Esophagus muscularis mucosa (tissue), 4 donors: Measurements from ENCODE around the gene FBXO45. TPM values are rescaled to one million over a fixed set of nuclear protein-coding genes. Genes with fewer than 3 reads are reported as not detected.
"Not testable (repeated sequence)": the region's sequence is repeated elsewhere in the genome, so short reads cannot be mapped to it uniquely, and the experiment has no call there.

ENCODE experiments used
- DNase-seq: peaks from one replicate; pipeline ENCODE4 v3.0.0-alpha.2; 2017; ENCODE audit errors: extremely low spot score
- H3K27ac ChIP-seq, 4 donors: fragments of 200-600 bp; sonication (generic); replicated peaks in 1 of 4; 1 replicate in 3 of 4; 2 replicates in 1 of 4; pipeline ENCODE4 v1.5.1; 2016 to 2019; ENCODE audit warnings: mild to moderate bottlenecking in 1 of 4
- H3K27me3 ChIP-seq, 4 donors: fragments of 200-600 bp; sonication (generic); one replicate each; pipeline versions ENCODE4 v1.5.1 to v1.6.0; 2016 to 2019
- H3K36me3 ChIP-seq, 4 donors: fragments of 200-600 bp; sonication (generic); one replicate each; pipeline ENCODE4 v1.5.1; 2016 to 2019
- H3K4me1 ChIP-seq, 4 donors: fragments of 200-600 bp; sonication (generic); one replicate each; pipeline ENCODE4 v1.5.1; 2016 to 2019
- H3K4me3 ChIP-seq, 4 donors: fragments of 200-600 bp; sonication (generic); 1 replicate in 2 of 4; 2 replicates in 2 of 4; pipeline ENCODE4 v1.5.1; 2016 to 2019; ENCODE audit warnings: mild to moderate bottlenecking in 4 of 4, moderate library complexity in 1 of 4
- H3K9me3 ChIP-seq, 4 donors: fragments of 200-600 bp; sonication (generic); 1 replicate in 3 of 4; 2 replicates in 1 of 4; pipeline ENCODE4 v1.5.1; 2016 to 2019
- CTCF ChIP-seq, 3 experiments: fragments of 200-600 bp in 2 of 3; fragments of 450-650 bp in 1 of 3; sonication (generic) in 2 of 3; IDR thresholded peaks; one replicate each; pipeline ENCODE4 v1.5.1; 2017 to 2019; ENCODE audit warnings: antibody characterized with exemption in 3 of 3, mild to moderate bottlenecking in 2 of 3, moderate library complexity in 1 of 3
- EP300 ChIP-seq: sonication (generic); formaldehyde crosslinking; IDR thresholded peaks from one replicate; pipeline ENCODE4 v1.6.1; 2017; ENCODE audit warnings: antibody characterized with exemption
- POLR2A ChIP-seq: fragments of 450-650 bp; IDR thresholded peaks from one replicate; pipeline ENCODE4 v1.6.1; 2017; ENCODE audit warnings: antibody characterized with exemption, moderate library complexity, mild to moderate bottlenecking, low read depth
- POLR2AphosphoS5 ChIP-seq, 2 donors: sonication (generic); formaldehyde crosslinking; IDR thresholded peaks; one replicate each; pipeline ENCODE4 v1.6.1; 2017; ENCODE audit warnings: antibody characterized with exemption in 2 of 2
- WGBS: methylation state at CpG from one replicate; pipeline ENCODE4 v1.1.5; 2018; 5-methylcytosine and 5-hydroxymethylcytosine counted together
- intact Hi-C: fragments of 100-400 bp; cut with DNase I; formaldehyde crosslinking; loops from one replicate; pipeline ENCODE4 v1.15.1; 2023
- total RNA-seq, 4 donors: library from RNA; depleted of rRNA; stranded (reverse); fragments of >200 nt; gene quantifications; one replicate each; pipeline versions ENCODE4 v1.1.0 to v1.2.1, GENCODE V29; 2016

FBXO45 gene
- total RNA-seq, 4 donors from 2014 or later = 9.0 to 14.7 (median 9.8) TPM

- no peak for TF ChIP-seq CTCF (IDR thresholded peaks at IDR 0.05)
- no peak for TF ChIP-seq POLR2AphosphoS5 (IDR thresholded peaks at IDR 0.05)
- TF ChIP-seq EP300 = no peak
- TF ChIP-seq POLR2A = no peak
- peaks cover 12 to 50% (median 27%) of the 10 kb centered on the region in 4 donors for H3K36me3 ChIP-seq
- H3K27me3 ChIP-seq = no peaks in the 10 kb centered on the region
- H3K9me3 ChIP-seq = no peaks in the 10 kb centered on the region
- no peak overlapping the region for H3K27ac ChIP-seq
- intact Hi-C loops = no loop called here
- 90% methylated on average over 9 of the region's 9 CpGs for WGBS
- DNase-seq = no peak
- no peak overlapping the region for H3K4me3 ChIP-seq
- peaks cover 9 to 17% (median 13%) of the 10 kb centered on the region in 4 donors for H3K4me1 ChIP-seq
Observed at GRCh38 chr3:196563721-196564225, 4.7 kb upstream of the FBXO45 start.

DNA sequence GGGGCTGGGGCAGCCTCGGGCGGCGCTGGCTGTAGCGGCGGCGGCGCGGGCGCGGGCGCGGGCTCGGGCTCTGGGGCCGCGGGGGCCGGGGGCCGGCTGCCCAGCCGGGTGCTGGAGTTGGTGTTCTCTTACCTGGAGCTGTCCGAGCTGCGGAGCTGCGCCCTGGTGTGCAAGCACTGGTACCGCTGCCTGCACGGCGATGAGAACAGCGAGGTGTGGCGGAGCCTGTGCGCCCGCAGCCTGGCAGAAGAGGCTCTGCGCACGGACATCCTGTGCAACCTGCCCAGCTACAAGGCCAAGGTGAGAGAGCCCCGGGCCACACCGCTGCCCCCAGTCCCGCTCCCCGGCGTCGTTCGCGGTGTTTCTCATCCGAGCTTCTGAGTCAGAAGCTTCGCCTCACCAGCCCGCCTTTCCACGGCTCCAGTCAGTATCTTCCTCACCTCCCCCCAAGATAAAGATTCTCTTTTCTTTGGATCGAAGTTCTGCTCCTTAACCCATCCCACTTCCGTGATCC lies 600 bp downstream of the FBXO45 start:
- Histone ChIP-seq H3K36me3 (peaks cover 0 to 16% (median 9%) of the 10 kb centered on the region in 4 donors), H3K4me1 (peaks cover 29 to 60% (median 38%) of the 10 kb centered on the region in 4 donors), H3K27me3 (no peaks in the 10 kb centered on the region), H3K4me3 (peak overlapping the region; percentile 92 to 96 (median 93)), H3K27ac (peak overlapping the region; percentile 87 to 96 (median 92)), H3K9me3 (no peaks in the 10 kb centered on the region)
- TF ChIP-seq POLR2A (no peak), EP300 (no peak), CTCF (IDR thresholded peaks at IDR 0.05) (no peak), POLR2AphosphoS5 (IDR thresholded peaks at IDR 0.05) (no peak)
- DNase-seq = peak; percentile 91
- intact Hi-C loops = loop anchor here (5.0 kb wide), 1 partner anchor 373 kb away; the partner anchor contains the start of gene NCBP2
- WGBS = 3% methylated on average over 14 of the region's 44 CpGs

GRCh38 chr3:196570332-196570731 lies 1.9 kb downstream of the FBXO45 start:
- Histone ChIP-seq H3K36me3 (peaks cover 0 to 16% (median 9%) of the 10 kb centered on the region in 4 donors), H3K4me1 (peaks cover 29 to 60% (median 38%) of the 10 kb centered on the region in 4 donors)
- intact Hi-C loops, H3K27me3 ChIP-seq, H3K9me3 ChIP-seq, H3K27ac ChIP-seq, H3K4me3 ChIP-seq: not testable (repeated sequence)
- peak; percentile 3 for DNase-seq
- 93% methylated on average over 13 of the region's 13 CpGs for WGBS

GRCh38 chr3:196572389-196572788 lies 3.9 kb downstream of the FBXO45 start:
- 89% methylated on average over 1 of the region's 1 CpG for WGBS
- H3K4me1 ChIP-seq = peaks cover 26 to 50% (median 34%) of the 10 kb centered on the region in 4 donors
- H3K4me3 ChIP-seq = no peak overlapping the region
- intact Hi-C loops = no loop called here
- H3K27ac ChIP-seq = no peak overlapping the region
- DNase-seq = peak; percentile 31
- TF ChIP-seq POLR2AphosphoS5 (IDR thresholded peaks at IDR 0.05) = no peak
- no peak for TF ChIP-seq POLR2A
- no peak for TF ChIP-seq EP300
- no peak for TF ChIP-seq CTCF (IDR thresholded peaks at IDR 0.05)
- no peaks in the 10 kb centered on the region for H3K27me3 ChIP-seq
- H3K36me3 ChIP-seq = peaks cover 0 to 2% (median under 1%) of the 10 kb centered on the region in 4 donors
- H3K9me3 ChIP-seq = no peaks in the 10 kb centered on the region

DNA sequence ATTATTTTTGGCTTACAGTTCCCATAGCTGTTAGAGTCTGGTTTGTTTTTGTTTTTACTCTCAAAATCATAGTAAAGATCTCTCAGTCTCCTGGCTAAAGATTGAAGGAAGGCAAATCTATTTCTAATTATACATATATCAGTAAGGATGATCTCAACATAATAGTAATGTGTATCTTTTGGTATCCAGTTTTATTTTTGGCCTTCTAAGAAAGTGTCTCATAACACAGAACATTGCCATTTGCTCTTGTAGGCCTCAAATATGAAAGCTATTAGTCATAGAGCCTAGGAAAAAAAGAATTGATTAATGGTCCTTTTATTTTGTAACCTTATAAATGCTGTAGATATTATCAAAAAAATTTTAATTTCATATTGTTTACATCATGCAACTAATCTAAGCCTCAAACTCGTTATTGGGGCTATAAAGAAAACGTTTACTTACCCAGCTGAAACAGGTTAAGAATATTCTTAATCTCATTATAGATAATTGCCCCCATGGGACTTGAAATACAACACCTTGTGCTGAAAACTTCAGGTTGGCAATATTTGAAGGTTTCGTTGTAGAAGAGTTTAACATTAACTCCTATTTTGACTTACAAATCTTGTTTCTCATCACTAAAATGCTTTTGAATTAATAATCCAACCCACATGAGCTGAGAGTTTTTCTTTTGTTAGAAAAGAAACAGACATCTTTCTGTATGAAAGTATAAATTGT lies 16.7 kb downstream of the FBXO45 start:
- WGBS = 78% methylated on average over 3 of the region's 3 CpGs
- DNase-seq = no peak
- TF ChIP-seq POLR2A = no peak
- no peak for TF ChIP-seq CTCF (IDR thresholded peaks at IDR 0.05)
- no peak for TF ChIP-seq POLR2AphosphoS5 (IDR thresholded peaks at IDR 0.05)
- TF ChIP-seq EP300 = no peak
- Histone ChIP-seq H3K4me3 (no peak overlapping the region), H3K9me3 (no peaks in the 10 kb centered on the region), H3K27me3 (no peaks in the 10 kb centered on the region), H3K27ac (no peak overlapping the region), H3K36me3 (peaks cover 22 to 52% (median 25%) of the 10 kb centered on the region in 4 donors), H3K4me1 (peaks cover 0 to 8% (median 4%) of the 10 kb centered on the region in 4 donors)
- intact Hi-C loops = no loop called here
